ENCODE data around the gene ABL1.
"Not testable (repeated sequence)": the region's sequence is repeated elsewhere in the genome, so short reads cannot be mapped to it uniquely, and the experiment has no call there.

ABL1 gene

DNA sequence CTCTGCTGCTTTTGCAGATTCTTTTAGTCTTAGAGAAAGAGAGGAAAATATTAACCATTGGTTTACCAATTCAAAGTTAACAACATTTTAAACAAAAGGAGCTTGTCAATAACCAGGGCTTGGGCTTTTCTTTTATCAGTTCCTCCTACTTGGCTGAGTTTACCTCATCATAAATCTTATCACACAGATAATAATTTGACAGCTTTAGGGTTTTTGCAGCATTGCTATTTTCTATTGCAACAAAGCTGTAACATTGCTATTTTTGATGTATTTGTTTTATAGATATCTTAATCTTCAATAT is 9.8 kb upstream of the ABL1 start:
- DNase-seq (ENCODE audit: low read depth in 2 of 2) = no peak

DNA sequence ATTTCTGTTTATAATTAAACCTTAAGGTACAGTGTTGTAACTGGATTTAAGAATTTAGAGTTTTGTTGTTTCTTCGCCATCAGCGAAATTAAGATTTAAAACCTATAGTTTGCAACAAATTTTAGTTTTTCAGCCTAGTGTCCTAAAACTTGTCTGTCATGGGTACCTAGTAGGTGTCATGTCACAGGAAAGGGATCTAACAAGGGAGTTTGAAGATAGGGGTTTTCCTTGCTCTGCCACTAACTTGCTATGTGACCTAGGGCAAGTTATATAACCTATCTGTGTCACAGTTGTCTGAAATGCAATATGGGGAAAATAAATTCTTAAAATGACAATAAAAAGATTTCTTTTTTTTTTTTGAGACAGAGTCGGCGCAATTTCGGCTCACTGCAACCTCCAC is 9.2 kb upstream of the ABL1 start:
- no peak for DNase-seq (ENCODE audit: low read depth in 2 of 2)

GRCh38 chr9:130829762-130830161 is 5.3 kb upstream of the ABL1 start:
- DNase-seq (ENCODE audit: low read depth in 2 of 2) = no peak

GRCh38 chr9:130830231-130830760 is 4.8 kb upstream of the ABL1 start:
- no peak for DNase-seq (ENCODE audit: low read depth in 2 of 2)

DNA sequence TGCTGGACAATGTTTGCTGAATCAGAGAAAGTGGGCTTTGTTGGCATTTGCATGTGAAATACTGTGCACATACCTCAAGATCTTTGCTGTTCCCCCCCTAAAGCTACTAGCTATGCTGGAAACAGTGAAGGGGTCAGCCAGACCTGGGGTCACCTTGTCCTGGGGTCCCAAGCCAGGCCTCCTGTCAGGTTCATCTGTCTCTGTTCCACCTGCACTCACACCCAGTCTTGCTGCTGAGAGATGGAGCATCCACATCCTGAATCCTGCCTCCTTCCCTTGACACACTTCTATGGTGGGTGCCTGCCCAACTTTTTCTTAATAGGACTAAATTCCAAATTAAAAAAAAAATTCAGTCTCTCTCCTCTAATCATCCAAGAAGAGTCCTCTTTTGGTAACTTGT is 4.0 kb upstream of the ABL1 start:
- DNase-seq (ENCODE audit: low read depth in 2 of 2) = no peak

GRCh38 chr9:130833031-130833990 is 1.7 kb upstream of the ABL1 start:
- no peak for DNase-seq (ENCODE audit: low read depth in 2 of 2)

GRCh38 chr9:130835441-130836298 is 616 bp downstream of the ABL1 start:
- DNase-seq (ENCODE audit: low read depth in 2 of 2) = no peak

DNA sequence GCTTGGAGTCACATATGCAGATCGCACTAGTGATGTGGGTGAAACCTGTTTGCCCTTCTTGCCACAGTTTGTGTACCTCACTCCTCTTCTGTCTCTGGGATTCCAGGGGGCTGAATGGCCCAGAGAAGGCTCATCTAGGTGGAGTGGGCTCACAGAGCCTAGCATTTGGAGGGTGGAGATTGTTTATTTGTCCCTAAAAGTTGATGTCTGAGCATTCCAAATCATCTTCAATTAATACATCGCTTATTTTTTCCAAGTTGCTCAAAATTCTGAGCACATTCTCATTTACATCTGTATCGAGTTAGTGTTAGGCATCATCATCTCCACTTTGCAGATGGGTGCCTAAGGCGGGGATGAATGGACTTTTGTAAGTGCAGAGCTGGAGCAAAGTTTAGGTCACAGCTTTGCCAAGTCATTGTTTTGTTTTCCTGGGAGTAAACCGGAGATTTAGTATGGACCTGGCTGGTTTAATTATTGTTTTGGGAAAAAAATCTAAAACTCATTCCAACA is 2.0 kb downstream of the ABL1 start:
- DNase-seq (ENCODE audit: low read depth in 2 of 2) = no peak

DNA sequence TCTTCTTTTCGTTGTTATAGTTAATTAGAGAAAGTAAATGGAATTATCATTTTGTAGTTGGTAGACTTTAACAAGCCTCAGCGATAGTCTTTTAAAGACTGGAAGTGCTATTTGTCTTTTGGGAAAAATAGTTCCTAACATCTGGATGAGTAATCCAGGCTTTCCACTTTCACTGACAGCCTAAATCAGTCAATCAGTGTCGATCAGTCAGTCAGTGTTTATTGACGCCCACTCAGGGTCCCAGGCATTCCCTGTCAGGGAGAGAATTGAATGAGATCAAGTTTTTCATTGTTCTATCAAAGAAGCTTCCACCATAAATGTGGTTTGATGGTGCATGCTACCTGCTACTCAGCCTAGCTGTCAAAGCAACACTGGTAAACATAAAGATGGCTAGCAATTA is 2.6 kb downstream of the ABL1 start:
- DNase-seq (ENCODE audit: low read depth in 2 of 2) = no peak

DNA sequence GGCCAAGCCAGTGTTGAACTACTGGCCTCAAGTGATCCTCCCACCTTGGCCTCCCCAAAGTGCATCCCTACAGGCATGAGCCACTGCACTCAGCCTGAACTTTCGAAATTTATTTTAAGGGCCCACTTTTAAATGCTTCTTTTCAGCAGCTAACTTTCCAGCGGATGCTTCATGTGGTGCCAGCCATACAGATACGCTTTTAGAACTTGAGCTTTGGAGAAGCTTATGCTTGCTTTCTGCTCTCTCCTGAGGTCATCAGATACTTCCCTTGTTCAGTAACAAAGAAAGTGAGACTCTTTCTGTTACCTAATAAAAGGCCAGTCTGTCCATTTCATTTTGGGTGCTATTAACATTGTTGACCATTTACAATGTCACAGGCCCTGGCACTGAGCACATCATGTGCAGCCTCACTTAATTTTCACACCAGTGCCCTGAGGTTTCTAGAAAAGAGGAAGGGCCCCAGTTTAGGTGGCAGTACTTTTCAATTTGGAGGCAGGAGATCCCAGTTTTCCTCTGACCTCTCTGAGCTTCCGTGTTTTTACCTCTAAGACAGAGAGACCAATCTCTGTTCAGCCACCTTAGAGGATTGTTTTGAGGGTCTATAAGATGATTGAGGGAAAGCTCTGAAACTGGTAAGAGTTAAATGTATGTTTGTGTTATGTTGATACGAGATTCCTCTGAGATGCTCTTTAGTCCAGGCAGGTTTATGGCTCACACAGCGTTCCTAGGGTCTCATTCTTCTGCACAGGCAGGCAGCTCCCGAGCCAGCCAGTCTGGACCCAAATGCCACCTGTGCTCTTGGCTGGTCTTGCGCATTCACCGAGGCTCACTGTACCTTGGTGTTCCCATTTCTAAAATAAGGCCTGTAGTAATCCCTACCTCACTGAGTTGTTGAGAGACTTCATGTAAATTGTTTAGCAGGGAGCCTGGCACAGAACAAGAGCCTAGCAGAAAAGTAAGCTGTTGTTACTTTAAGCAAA is 4.4 kb downstream of the ABL1 start:
- DNase-seq (ENCODE audit: low read depth in 2 of 2) = no peak

DNA sequence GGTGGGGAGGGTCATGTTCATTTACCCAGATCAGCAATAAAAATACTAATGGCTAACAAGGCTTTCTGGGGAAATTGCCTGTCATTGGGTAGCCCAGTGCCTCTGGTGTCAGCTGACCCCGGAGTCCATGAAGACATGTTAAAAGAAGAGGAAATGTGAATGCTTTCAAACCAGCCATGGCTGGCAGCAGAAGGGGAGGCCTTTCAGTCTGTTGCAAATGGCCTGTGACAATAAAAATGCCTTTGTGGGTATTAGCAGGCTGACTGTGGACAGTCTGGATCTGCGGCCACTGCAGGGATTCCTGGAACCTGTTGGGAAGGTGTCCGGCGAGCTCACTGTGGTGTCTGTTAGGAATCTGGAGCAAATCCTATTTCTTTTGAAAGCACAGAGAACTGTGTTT is 7.5 kb downstream of the ABL1 start:
- DNase-seq (ENCODE audit: low read depth in 2 of 2) = no peak

GRCh38 chr9:130843049-130843908 is 8.2 kb downstream of the ABL1 start:
- DNase-seq (ENCODE audit: low read depth in 2 of 2) = no peak

GRCh38 chr9:130844044-130844451 is 9.0 kb downstream of the ABL1 start:
- no peak for DNase-seq (ENCODE audit: low read depth in 2 of 2)

DNA sequence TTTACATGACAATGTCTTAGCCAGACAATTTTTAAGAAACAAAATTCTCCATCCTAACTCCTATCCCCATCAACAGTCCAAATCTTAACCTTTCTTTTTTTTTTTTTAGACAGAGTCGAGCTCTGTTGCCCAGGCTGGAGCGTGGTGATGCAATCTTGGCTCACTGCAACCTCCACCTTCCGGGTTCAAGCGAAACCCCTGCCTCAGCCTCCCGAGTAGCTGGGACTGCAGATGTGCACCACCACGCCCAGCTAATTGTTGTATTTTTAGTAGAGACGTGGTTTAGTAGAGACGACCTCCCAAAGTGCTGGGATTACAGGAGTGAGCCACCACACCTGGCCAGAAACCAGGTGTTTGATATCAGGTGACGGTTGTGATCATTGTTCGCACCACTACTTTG is 10.2 kb downstream of the ABL1 start:
- DNase-seq (ENCODE audit: low read depth in 2 of 2) = no peak

- no peak for DNase-seq (ENCODE audit: low read depth in 2 of 2)
These were observed 10.9 kb downstream of the ABL1 start for GRCh38 chr9:130845901-130846481.

DNA sequence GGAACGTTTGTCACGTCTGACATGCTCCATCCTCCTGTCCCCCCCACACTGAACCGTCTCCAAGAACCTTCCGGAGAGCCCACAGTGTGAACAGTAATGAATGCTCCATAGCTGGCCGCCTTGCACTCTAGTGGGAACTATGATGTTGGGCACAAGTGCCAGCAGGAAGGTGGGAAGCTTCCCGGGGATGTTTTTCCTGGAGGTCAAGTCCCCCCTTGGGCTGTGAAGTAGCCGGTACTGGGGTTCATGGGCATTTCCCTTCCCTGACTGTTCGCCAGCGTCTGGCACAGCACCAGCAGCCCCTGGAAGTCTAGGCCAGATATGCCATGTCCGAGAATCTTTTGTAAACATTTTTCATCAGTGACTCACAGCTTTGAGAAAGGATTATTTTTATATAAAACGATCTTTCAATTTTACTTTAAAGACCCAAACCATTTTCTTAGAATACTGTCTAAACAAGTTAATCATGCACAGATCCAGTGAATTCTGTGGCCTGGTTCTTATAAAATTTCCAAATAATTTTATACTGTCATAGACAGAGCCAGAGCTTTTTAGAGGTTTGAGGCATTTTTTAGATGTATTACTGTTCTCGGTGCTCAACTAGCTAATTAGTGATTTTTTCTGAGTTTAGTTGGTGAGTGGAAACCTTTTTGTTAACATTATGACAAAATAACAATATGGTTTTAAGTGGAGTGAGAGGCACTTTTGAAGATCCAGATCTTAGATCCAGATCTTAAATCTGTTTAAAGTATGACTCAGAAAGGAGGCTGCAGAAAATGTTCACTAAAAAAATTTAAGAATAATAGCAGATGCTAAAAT is 11.6 kb downstream of the ABL1 start:
- no peak for DNase-seq (ENCODE audit: low read depth in 2 of 2)

- DNase-seq (ENCODE audit: low read depth in 2 of 2) = no peak
These were observed 12.5 kb downstream of the ABL1 start for GRCh38 chr9:130847306-130848217.

GRCh38 chr9:130848514-130848913 is 13.5 kb downstream of the ABL1 start:
- DNase-seq (ENCODE audit: low read depth in 2 of 2) = not testable (repeated sequence)
